Stimulated activated naive CD8-positive, alpha-beta T cell treated with anti-CD3 and anti-CD28 coated beads, Interleukin-15, Interleukin-2, amounts not matched to agents 100 U/mL and 50 U/mL, for 24 hours (primary cell): Measurements from ENCODE around the gene RAPGEF4.

Experiments
- ATAC-seq: fragments of 150-1000 bp; cut with Tn5 transposase; one replicate; pipeline ENCODE4 v1.10.0; 2021
- DNase-seq: peaks from one replicate; pipeline ENCODE4 v3.0.0; 2021

The RAPGEF4 gene

DNA sequence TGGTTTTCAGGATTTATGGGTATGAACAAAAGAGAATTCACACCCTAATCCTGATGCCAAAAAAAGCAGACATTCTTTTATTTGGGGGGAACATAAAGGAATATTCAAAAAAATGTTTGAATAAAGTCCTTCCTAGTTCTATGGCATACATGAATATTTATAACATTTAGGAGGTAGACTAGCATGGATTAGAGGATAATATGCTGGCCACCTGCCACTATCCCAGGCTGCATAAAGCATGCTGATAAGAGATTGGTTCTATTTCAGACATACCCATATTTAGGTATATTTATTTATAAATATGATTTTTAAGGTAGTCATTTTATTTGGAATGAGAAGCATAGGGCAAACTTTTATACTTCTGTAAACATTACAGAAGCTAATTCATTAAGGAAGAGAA, 305.1 kb downstream of the RAPGEF4 start:
- DNase-seq (no peak), ATAC-seq (no peak)

DNA sequence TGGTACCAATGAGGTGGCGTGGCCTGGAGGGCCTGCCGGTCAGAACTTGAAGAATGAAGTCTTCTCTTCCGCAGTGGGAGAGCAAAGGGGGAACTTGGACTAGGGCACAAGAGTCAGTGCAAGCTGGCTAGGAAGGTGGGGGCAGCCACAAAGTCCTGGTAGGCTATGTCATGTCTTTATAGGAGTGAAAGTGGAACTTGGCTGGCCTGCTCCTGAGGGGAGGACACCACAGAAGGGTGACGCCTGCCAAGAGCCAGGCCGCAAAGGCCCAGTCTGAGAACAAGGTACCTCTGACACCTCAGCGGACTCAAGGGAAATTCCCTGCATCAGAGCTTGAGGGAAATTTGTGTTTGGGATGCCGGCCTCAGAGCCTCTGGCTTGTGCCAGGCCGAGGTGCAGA, 307.8 kb downstream of the RAPGEF4 start:
- DNase-seq (no peak), ATAC-seq (no peak)

DNA sequence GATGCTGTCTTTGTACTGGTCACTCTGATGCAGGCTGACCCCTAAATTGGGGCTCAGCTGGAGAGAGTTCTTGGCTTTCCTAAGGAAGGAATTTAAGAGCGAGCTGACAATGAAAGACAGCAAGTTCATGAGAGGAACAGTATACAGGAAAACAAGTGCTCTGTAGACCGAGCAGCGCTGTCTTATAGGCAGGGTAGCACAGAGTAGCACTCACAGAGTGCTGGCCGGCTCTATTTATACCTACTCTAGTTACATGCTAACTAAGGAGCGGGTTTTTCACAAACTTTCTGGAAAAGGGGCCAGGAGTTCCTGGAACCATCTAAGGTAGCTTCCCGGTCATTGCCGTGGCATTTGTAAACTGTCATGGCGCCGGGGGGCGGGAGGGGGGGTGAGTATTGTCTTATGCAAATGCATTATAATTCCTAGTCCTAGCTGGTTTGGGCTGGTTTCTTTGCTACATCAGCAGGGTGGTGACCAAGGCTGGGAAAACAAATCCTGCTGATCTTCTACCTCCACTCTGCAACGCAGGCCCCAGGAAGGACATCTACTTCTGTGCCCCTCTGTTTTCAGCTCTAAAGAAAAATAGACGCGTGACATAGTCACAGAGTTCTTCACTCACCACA, 308.4 kb downstream of the RAPGEF4 start:
- ATAC-seq (no peak), DNase-seq (no peak)

DNA sequence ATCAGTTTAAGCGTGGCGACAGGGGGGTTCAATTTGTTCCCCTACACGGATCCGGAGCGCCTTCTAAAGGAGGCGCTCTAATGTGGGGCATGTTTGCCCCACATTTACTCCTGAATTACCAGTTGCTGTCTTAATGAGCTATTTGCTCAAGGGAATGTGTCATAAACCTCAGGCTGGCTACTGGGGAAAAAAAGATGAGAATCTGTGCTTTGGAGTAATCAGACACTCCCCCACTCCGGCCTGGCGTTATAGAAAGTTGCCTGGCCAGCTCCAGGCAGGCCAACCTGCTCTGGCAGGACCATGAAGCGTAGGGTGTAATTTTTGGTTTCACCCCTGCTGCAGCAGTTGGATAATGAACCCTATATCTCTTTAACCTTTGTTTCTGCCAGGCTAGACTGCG, 309.0 kb downstream of the RAPGEF4 start:
- ATAC-seq = no peak
- DNase-seq = no peak

DNA sequence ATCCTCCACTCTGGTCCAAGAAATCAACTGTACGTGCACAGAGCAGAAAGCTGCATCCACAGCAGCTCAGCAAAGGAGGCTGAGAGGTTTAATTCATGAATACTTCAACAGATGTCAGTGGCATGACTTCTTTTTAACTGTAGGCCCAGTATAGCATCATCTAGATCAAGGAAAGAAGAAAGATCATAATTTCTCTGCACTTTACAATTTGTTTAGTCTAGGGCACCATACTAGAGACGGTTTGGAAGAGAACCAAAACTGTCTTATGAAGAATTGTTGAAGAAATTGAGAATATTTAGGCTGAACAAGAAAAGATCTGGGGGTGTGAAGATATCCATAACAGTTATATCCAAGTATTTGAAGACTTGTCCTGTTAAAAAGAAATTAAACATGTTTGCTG, 309.5 kb downstream of the RAPGEF4 start:
- no peak for ATAC-seq
- no peak for DNase-seq

DNA sequence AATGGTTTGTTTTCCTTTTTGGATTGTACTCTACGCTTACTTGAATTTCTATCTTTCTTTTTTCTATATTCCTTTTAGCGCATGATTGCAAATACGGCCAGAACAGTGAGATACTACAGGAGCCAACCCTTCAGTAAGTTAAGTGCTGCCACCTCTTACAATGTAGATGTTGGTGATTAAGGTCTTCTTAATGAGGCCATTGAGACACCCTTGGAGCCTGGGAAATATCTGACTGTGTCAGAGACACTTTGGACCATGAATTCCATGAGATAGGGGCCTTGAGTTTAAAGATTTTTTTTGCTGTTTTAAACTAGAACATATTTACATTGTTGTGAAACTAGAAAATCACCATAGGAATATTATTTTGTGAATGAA, 312.9 kb downstream of the RAPGEF4 start:
- DNase-seq (no peak), ATAC-seq (no peak)

DNA sequence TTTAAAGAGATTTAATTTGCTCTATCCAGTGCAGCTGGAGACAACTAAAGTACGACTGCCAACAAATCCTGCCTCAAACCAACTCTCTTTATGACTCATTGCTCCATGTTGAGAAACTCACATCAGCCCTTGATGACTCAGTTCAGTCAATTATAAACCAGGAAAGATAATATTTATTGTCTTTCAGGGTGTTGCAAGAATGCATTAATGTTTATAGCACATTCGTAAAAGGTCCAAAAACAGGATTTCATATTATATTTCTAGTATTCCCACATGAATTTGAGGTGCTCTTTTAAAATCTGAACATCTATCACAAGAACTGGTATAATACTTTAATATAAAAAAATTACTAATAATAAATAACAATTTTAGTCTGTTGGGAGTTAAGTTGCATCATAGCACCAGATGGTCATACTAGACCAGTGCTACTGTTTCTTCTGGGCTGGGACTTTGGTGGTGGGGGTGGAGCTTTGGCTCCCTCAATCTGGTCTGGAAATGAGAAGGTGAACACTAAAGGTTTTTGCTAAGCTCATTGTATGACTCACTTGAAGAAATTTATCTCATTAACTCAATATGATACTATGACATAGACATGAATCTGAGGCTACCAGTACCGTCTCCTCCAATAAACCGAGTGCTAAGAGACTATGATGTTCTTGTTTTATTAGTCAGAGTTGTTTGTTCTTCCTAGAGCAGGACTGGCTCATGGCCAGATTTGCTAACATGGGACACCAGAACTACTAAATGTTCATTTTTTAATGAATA, 313.4 kb downstream of the RAPGEF4 start:
- peak; percentile 95 for ATAC-seq
- peak; percentile 30 for DNase-seq

DNA sequence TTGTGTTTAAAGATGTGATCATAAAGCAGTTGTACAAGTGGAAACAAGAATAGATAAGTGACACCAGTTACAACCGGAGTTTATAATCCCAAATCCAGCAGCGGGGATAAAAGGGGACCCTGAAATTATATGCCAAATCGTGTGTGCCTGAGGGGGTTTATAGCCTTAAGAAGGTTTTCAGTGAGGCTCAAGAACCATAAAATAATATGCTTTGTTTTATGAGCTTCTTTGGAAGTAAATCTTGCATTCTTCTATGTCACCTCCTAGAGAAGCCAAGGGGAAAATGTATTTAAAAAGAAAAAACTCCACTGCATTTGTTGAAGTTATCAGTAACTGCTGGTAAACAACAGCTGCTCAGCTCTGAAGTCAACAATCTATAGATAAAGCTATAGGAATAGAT, 314.2 kb downstream of the RAPGEF4 start:
- ATAC-seq (no peak), DNase-seq (no peak)

DNA sequence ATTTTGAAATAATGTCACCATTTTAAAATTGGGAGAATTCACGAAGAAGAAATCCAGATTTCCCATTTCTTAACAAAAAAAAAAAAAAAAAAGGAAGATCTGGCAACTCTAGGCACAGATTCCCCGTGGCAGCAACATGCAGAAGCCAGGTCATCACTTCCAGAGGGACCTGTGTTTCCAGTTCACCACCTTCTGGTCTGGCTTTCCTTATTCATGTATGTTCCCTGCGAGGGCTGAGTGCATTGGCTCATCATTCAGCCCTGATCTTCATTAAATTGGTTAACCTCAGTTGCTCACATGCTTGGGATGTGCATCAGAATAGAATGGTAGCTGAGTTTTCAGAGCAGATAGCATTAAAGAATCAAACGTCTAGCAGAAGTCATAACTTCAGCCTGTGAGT, 315.0 kb downstream of the RAPGEF4 start:
- no peak for DNase-seq
- ATAC-seq = no peak

DNA sequence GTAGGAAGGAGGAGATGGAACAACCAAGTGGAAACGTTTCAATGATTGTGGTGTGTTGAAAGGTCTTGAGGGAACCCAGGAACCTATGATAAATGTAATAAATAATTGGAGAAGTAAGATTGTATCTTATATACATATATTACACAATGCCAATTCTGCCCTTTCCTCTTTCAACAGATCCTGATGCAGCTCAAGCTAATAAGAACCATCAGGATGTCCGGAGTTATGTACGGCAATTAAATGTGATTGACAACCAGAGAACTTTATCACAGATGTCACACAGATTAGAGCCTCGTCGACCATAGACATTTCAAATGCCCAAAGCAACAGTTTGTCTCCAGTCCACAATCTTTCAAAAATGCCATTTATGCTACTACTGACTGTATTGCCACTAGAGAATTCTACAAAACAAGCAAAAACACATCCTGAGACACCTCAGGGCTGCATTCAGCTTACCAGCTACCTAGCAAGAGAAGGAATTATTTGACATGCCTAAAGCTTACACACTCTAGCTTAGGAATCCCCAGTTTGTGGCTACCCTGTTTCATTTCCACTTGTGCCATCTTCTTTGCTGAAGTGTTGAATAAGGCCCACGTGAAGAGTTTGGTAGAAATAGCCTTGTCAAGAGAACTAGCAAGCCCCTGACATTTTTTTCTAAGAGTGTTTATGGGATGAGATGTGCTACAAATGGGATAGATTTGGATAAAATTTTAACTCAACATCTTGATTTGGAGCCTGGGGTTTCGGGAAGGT, 316.0 kb downstream of the RAPGEF4 start:
- no peak for ATAC-seq
- DNase-seq = no peak

DNA sequence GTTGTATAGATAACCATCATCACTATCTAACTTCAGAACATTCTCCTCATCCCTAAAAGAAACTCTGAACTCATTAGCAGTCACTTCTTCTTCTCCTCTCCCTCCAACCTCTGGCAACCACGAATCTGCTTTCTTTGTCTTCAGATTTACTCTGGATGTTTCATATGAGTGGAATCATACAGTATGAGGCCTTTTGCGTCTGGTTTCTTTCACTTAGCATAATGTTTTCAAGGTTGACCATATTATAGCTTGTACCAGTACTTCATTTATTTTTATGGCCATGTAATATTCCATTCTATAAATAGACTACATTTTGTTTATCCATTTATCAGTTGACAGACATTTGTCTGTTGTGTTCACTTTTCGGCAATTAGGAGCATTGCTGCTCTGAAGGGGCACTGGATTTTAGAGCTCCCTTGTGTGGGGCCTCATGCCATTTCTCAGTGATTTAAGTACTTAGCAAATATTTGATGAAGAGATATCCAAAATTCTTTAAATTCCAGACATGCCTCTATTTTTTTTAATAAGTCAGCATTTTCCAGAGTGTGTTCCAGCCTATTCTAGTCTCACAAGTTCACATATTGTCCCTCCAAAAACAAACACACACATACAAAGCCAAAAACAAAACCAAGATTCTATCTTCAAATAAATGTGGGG, 317.5 kb downstream of the RAPGEF4 start:
- ATAC-seq (no peak), DNase-seq (no peak)

DNA sequence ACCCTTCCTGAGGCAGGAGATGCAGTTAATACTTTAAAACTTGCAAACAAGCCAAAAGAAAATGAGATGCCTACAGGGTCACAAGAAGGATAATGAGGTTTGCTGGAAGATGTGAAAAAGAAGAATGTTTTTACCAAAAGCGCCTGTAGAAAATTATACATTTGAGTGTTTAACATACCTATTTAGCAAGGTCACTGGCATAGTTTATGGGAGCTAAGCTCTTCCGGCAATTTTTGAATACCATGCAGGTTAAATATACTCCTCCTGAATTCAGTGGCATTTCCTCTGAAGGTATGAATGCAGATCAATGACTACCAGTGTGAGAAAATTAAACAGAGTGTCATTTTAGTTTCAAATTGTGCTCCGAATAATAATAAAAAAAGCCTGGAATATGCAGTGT, 318.8 kb downstream of the RAPGEF4 start:
- ATAC-seq (no peak), DNase-seq (no peak)

DNA sequence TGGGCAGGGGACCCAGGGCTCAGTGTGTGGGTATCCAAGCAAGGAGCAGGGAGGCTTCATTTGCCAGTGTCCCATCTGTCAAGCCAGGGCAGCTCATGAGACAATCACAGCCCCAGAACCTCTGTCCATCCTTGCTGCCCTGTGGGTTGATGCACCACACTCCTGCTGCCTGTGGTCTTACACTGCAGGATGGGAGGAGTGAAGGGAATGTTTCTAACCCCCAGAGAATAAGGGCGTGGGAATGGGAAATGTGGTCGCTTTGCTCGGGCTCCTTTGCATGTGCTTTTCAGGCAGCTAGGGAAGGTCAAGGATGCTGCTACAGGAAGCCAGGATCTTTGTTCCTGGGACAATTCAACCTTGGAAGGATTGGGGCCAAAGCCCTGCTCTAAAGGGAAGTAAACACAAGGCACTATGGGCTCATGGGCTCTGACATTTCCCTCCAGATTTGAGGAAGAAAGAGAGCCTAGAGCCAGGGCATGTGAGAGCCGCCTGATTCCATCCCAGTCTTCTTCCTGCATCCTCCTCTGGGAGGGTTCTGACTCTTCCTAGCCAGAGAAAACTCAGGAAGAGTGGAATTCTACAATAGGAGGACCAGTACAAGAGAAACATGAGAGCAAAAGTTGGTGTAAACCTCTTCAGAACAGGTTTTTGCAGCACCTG, 321.2 kb downstream of the RAPGEF4 start:
- no peak for ATAC-seq
- no peak for DNase-seq

DNA sequence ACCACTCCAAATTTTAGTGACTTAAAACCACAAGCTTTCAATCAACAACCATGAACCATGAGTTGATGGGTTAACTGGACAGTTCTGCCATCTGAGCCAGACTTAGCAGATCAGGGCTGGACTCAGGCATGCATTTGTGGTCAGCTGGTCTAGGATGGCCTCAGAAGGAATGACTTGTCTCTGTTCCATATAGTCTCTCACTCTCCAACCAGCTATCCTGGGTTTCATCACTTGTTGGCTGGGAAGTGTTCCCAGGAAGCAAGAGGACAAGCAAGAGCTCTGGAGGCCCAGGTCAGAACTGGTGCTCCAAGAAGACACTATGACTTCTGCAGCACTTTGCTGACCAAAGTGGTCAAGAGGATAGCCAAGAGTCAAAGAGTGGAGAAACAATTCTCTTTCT, 322.5 kb downstream of the RAPGEF4 start:
- DNase-seq = no peak
- ATAC-seq = no peak

DNA sequence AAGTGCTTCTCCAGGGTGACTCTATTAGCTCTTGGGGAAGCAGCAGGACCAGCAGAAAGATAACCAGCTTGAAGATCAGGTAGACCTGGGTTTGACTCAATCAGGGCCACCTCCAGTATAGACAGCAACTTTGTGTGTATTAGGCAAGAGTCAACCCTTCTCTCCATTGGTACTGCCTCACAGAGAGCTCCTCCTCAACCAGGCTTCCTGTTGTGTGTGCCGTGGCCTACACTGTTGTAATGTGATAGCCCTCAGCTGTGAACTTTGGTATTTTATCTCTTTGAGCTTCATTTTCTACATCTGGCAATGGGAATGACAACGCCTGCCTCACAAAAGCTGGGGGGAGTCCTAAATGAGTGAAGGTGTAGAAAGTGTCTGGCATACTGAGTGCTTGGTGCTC, 323.0 kb downstream of the RAPGEF4 start:
- DNase-seq = no peak
- no peak for ATAC-seq

DNA sequence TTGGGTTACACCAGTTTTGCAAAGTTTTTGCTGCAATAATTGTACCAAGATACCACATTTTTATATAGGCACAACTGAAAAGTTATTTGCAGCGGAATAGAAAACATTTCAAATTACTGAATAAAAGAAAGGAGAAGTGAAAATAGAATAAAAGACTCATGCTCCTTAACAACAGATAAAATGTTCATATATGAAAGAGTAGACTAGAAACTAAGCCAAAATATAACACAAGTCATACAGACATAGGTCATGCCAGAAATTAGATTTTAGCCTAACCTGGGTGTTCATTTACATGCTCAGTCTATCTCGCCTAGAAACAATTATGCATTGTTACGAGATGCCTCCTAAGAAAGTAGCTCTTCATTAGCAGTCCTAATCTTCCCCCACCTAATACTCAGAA, 323.6 kb downstream of the RAPGEF4 start:
- ATAC-seq (no peak), DNase-seq (no peak)

DNA sequence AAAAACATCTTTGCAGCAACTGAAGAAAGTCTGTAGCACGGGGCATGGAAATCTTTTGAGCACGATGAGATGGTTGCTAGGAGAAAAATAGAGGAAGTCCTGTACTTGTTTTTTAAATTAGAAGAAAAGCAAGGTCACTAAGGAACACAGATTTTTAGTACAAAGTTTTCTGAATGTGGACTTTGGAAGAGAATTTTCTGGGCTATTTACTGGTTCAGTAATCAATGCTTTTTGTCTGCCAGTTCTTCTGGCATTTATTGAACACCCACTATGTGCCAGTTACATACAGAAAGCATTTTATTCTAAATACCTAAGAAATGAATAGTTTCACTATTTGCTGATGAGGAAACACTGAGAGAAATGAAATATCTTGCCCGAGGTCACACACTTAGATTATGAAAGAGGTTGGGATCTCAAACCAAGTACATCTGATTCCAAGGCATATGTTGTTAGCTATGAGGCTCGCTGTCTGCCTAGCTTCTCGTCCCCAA, 324.4 kb downstream of the RAPGEF4 start:
- no peak for DNase-seq
- ATAC-seq = no peak

DNA sequence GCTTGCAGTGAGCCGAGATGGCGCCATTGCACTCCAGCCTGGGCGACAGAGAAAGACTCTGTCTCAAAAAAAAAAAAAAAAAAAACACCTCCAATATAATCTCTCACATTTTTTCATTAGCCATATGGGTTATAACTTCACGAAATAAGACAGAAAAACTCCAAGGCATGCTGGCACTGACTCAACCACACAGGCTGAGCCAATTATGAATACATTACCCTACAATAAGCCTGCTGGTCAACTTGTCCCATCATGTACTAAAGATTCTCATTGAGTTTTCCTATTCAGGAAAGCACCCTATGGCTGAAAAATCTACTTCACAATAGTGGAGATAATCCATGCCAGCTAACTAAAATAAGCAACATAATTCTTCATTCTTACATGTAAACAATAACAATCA, 327.2 kb downstream of the RAPGEF4 start:
- ATAC-seq (no peak), DNase-seq (no peak)

DNA sequence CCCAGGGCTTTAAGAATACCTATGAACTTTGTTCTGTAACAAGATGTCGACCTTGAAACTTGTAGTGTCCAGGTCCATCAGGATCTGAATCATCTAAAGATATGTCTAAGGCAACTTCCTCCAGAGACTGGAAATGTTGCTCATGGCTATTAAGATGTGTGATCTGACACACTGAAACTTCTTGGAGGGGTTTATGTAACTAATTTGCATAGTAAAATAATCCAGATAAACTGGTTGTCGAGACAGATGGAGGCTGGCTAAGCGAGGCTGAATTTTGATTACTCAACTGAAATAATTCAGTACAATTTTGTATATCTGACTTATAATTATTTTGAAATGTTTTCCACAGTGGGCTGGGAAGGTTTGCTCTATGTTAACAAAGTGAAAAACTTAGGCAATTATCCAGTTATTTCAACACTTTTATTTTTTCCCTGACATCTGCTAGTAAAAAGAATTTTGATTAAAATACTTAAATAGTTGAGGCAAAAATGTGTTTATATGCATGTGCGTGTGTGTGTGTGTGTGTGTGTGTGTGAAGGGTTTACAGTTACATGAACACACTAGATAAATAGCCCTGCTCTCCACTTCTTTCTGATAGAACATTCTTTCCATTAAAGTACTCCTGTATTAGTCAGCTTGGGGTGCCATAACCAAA, 328.6 kb downstream of the RAPGEF4 start:
- ATAC-seq (no peak), DNase-seq (no peak)

DNA sequence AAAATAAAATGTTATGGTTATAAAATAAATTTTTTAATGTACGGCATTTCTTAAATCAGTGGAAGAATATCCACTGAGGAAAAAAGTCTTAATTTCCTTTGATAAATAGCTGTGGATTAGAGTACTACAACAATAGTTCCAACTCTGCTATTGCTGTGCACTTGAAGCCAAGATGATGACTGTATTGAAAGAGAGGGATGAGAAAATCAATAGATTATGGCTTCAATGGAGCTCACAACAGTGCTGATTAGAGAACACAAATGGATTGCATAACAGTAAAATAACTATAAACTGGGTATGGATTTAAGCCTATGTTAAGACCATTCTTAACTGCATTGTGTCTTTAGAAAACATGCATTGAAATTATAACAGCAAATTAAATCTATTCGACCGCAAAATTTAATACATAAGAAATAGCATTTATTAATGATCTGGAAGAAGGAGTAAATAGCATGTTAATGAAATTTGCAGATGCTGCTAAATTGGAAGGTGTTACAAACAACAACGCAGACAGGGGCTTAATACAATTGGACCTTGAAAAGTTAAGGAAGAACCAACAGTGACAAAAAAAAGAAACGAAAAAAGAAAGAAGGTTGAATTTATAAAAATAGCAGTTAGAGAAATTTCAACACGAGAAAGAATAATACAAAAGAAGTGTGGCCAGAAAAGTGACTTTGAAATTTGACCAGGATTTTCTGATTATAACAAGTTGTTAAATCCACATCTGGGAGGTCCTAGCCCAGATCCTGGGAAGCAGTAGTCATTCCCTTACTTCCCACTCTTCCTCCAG, 331.4 kb downstream of the RAPGEF4 start:
- no peak for ATAC-seq

More for the DNA sequence above, 331.4 kb downstream of the RAPGEF4 start:
- DNase-seq = no peak
